Stimulated activated CD4-positive, alpha-beta T cell treated with anti-CD3 and anti-CD28 coated beads, Interleukin-4, amount 100 ng/mL, for 4 hours (primary cell): Measurements from ENCODE around the gene CMA1.
"Not testable (repeated sequence)": the region's sequence is repeated elsewhere in the genome, so short reads cannot be mapped to it uniquely, and the experiment has no call there.

Experiments
- DNase-seq, 2 experiments: peaks; one replicate each; pipeline ENCODE4 v3.0.0-alpha.2; 2020

The CMA1 gene, protein sequence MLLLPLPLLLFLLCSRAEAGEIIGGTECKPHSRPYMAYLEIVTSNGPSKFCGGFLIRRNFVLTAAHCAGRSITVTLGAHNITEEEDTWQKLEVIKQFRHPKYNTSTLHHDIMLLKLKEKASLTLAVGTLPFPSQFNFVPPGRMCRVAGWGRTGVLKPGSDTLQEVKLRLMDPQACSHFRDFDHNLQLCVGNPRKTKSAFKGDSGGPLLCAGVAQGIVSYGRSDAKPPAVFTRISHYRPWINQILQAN

GRCh38 chr14:24508155-24508840 is at the start of gene CMA1:
CMA1 (minus strand) TSS chr14:24508265; CDS start chr14:24508235, 30 bp downstream.
- no peak for DNase-seq

- no peak for DNase-seq
These were observed 48.7 kb upstream of the CMA1 start for GRCh38 chr14:24556756-24557155.

DNA sequence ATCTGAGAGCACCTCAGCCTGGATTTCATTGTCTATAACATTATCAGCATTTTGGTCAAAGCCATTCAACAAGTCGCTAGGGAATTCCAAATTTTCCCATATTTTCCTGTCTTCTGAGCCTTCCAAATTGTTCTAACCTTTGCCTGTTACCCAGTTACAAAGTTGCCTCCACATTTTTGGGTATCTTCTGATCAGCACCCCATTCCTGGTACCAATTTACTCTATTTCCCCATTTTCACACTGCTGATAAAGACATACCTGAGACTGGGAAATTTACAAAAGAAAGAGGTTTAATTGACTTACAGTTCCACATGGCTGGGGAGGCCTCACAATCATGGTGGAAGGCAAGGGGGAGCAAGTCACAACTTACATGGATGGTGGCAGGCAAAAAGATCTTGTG is 41.0 kb upstream of the CMA1 start:
- not testable (repeated sequence) for DNase-seq

DNA sequence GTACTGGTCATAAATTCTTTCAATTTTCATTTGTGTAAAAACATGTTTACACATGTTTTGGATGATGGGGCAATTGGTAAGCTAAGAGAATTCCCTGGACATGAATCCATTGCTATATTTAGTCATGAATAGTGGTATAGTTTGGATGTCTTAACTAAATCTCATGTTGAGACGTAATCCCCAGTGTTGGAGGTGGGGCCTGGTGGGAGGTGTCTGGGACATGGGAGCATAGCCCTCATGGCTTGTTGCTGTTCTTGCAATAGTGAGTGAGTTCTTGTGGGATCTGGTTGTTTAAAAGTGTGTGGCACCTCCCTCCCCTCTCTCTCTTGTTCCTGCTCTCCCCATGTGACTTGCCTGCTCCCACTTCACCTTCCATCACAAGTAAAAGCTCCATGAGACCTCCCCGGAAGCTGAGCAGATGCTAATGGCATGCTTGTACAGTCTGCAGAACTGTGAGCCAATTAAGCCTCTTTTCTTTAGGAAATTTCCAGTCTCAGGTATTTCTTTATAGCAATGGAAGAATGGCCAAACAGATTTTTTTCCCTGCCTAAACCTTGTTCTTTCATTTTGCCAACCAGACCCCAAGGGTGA is 34.4 kb upstream of the CMA1 start:
- DNase-seq, result no peak

- no peak for DNase-seq
These were observed 27.7 kb upstream of the CMA1 start for GRCh38 chr14:24535737-24536136.

GRCh38 chr14:24534286-24534685 is 26.2 kb upstream of the CMA1 start:
- no peak for DNase-seq

DNA sequence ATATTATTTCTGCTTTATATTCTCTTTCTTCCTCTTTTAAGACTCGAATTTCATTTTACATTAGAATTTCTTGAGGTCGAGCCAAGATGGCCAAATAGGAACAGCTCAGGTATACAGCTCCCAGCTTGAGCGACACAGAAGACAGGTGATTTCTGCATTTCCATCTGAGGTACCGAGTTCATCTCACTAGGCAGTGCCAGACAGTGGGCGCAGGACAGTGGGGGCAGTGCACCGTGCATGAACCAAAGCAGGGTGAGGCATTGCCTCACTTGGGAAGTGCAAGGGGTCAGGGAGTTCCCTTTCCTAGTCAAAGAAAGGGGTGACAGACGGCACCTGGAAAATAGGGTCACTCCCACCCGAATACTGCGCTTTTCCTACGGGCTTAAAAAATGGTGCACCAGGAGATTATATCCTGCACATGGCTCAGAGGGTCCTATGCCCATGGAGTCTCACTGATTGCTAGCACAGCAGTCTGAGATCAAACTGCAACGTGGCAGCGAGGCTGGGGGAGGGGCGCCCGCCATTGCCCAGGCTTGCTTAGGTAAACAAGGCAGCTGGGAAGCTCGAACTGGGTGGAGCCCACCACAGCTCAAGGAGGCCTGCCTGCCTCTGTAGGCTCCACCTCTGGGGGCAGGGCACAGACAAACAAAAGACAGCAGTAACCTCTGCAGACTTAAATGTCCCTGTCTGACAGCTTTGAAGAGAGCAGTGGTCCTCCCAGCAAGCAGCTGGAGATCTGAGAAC is 18.0 kb upstream of the CMA1 start:
- not testable (repeated sequence) for DNase-seq

DNA sequence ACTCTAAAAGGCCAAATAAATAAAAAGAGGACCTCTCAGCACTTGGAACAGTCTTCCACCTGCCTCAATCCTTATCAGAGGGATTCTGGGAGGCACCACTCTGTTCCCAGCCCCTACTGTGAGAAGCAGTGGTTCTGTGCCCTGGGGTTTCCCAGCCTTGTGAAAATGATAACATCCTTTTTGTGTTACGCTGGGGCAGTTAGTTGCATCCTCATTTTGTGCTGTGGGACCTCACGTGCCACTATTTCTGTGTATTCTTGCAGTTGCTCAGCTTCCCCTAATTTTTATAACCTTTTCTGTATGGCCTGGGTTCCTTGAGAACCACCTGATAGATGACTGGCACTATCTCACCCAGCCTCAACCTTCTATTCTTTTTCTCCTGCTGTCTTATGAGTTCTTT is 10.8 kb upstream of the CMA1 start:
- no peak for DNase-seq

GRCh38 chr14:24514209-24514608 is 6.1 kb upstream of the CMA1 start:
- DNase-seq, result no peak

- no peak for DNase-seq
These were observed 4.9 kb upstream of the CMA1 start for GRCh38 chr14:24513009-24513408.

DNA sequence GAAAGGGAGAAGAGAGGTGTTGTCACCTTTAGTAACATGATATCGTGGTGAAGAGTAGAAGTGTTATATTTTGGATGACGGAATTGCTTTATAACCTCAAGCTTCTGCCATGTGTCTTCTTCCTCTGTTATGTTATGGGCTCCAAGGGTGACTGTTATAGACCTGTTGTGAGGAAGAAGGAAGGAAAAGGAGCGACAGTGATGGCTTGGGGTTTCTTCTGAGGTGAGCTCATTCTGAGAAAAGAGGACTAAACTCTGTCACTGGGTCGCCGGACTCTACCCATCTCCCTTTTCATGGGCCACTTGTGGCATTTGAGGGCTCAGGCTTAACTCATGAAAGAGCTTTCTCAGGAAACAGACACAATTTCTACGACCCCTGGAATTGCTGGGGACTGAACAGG is 1.6 kb downstream of the CMA1 start:
- DNase-seq, result no peak

- DNase-seq, result no peak
These were observed 3.6 kb downstream of the CMA1 start for GRCh38 chr14:24504425-24504950.

- DNase-seq, result not testable (repeated sequence)
These were observed 16.3 kb downstream of the CMA1 start for GRCh38 chr14:24491586-24492408.

DNA sequence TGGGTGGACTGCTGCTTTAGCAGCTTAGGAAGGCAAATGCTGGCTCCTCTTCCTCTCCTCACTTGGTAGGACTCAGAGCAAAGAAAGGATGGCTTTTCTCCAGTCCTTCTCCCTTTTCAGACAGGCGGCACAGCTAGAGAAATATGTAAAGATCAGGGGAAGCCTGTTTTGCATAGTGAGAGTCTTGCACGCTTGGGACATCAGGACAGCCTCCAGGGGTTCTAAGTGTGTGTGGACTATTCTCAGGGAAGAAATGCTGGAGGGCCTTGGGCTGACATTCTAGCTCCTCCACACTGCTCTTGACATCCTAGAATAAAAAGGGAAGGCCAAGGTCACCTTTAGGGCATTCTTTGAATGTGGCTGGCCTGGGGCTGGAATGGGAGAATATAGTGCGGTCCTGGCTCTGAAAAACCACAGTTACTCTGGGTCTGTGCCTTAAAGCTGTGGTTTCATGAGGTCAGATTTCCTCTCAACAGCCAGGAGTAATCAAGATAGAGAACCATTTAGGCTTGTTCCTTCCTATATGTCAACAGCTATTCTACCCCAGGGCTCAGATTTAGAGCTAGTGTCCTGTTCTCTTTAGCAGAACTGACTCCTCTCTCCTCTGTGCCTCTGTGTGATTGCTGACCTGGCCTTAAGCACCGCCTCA is 24.3 kb downstream of the CMA1 start:
- peak in 1 of 2 experiments; percentile 5 for DNase-seq

DNA sequence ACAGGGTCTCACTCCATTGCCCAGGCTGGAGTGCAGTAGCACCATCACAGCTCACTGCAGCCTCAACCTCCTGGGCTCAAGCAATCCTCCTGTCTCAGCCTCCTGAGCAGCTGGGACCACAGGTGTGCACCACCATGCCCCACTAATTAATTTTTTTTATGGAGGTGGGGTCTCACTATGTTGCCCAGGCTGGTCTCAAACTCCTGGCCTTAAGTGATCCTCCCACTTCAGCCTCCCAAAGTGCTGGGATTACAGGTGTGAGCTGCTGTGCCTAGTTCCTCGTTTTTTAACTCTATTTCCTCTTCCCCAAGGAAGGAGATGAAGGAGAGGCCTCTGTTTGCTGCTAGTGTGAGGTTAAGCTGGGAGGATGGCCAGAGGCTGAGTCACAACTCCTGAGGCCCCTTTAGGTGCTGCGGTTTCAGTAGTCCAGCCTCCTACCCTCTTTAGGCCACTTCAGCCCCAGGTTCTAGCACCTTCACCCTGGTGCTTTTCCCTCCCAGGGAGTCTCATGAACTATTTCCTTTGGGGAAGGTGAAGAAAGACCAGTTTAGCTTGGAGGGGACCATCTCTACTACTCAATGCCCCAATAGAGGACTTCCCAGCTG is 25.3 kb downstream of the CMA1 start:
- not testable (repeated sequence) for DNase-seq

DNA sequence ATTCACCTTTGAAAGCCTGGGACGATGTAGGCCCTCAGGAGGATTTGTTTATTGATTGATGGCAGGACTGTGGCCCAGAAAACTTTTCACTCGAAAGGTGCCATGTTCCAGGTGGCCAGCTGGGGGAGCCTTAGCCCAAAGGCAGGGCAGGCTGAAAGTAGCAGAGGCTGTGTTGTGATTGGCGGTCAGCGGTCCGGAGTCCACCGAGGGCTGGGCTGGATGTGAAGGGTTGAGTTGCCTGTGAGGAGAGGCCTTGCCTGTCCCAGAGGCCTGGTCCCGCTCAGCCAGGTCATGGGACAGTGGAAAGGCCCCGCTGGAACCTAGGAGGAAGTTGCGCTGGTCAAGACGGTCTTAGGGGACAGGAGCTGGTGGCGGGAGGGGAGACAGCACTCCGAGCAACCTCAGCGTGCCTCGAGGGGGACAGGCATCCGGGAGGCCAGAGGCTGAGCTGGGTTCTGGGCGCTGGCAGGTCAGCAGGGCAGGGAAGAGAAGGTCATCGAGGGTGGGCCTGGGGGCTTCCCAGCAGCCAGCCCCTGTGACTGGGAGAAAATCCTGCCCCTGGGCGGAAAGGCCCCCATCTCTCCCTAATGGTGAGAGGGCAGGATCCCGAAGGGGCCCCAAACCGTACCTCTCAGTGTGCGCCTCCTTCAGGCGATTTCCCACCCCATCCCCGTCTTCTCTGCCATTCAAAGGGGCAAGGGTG is 26.3 kb downstream of the CMA1 start:
- peak; percentile 35 to 42 for DNase-seq

- DNase-seq, result not testable (repeated sequence)
These were observed 28.1 kb downstream of the CMA1 start for GRCh38 chr14:24479999-24480398.

DNA sequence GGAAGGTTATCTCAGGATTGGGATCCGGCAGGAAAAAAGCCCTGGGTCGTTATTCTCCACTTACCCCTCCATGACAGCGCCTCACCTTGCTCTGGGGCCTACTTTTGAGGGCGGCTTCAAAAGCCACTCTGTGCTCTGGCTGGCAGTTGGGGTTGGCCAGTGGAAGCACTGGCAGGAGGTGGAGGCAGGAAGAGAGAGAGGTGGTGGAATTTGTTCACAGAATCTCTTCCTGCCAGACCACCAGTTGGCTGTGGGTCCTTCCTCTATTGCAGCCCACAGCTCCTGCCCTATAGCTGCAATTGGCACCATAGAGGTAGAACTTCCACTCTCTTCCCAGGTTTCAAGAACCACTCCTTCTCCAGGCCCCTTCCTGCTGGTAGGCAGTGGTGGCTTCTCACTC is 32.8 kb downstream of the CMA1 start:
- no peak for DNase-seq

DNA sequence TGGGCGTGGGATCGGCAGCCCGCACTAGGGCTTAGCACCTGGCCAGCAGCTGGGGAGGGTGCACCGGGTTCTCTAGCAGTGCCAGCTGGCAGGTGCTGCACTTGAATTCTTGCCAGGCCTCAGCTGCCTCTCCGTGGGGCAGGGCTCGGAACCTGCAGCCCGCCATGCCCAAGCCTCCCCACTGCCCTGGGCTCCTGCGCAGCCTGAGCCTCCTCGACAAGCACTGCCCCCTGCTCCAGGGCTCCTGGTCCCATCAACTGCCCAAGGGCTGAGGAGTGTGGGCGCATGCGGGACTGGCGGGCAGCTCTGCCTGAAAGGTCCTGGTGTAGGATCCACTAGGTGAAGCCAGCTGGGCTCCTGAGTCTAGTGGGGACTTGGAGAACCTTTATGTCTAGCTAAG is 34.9 kb downstream of the CMA1 start:
- no peak for DNase-seq

DNA sequence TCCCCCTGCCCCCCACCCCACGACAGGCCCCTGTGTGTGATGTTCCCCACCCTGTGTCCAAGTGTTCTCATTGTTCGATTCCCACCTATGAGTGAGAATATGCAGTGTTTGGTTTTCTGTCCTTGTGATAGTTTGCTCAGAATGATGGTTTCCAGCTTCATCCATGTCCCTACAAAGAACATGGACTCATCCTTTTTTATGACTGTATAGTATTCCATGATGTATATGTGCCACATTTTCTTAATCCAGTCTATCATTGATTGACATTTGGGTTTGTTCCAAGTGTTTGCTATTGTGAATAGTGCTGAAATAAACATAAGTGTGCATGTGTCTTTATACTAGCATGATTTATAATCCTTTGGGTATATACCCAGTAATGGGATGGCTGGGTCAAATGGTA is 37.6 kb downstream of the CMA1 start:
- not testable (repeated sequence) for DNase-seq

DNA sequence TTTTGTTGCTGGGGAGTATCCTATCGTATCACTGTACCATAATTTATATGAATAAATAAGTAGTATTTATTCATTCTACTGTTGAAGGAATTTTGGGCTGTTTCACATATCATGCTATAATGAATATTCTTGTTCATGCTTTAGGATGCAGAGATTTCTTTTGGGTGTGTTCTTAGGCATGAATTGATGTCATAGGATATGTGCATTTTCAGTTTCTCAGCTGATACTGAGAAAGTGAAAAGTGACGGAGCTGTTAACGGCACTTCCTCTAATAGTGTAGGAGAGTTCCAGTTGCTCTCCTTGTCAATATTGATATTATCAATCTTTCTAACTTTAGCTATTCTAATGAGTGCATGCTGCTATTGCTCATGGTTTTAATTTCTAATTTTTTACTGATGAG is 42.3 kb downstream of the CMA1 start:
- no peak for DNase-seq
